Renal cortex interstitium (tissue), 11 donors: ENCODE results near the gene PAX8. TPM values are rescaled to one million over a fixed set of nuclear protein-coding genes. Genes with fewer than 3 reads are reported as not detected.

Experiments
- DNase-seq, 11 donors: peaks; one replicate each; pipeline ENCODE4 v3.0.0-alpha.2; 2013; ENCODE audit warnings: low read depth in 9 of 11, low spot score in 4 of 11; ENCODE audit errors: extremely low read depth in 1 of 11
- polyA plus RNA-seq, 3 donors: library from polyadenylated mRNA; unstranded; fragments of 120-200 nt; gene quantifications; one replicate each; pipeline ENCODE4 v1.2.1, GENCODE V29; 2013; ENCODE audit not compliant: insufficient read length in 3 of 3

PAX8 gene
- polyA plus RNA-seq, 3 donors = 297 to 665 (median 302) TPM

- DNase-seq = no peak
Measured at GRCh38 chr2:113251118-113251517, 27.6 kb downstream of the PAX8 start.

DNA sequence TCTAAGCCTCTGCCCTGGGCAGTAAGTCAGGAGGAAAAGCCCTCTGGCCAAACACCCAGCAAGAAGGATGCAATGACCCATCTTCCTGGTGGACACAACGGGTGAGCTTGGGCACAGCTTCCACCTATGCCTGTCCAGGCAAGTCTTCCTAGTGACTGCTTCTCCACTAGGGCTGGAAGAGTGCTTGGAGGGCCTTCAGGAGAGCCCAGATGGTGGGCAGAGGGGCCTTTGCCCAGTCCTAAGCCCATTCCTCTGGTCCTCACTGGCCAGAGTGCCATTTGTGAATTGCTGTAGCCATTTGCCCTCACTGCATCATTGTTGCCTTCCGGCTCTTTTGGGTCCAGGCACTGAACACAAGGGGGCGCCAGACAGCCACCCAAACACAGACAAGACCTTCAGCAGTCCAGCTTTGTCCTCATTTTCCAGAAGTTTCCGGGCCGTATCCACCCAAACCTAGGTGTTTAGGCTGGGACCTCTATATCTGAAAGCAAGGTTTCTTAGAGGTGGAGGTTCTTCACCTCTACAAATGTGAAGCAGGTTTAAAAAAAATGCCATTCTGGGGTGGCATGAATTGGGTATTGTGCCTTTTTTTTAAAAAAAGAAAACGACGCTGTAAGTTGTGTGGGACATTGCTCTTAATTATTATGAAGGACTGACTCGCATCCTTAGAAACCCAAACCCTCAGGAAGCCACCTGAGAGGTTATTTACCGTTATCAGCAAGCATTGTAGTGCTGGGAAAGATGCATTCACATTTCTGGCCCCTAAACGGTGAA is 29.5 kb downstream of the PAX8 start:
- DNase-seq = peak in 9 of 11 donors; percentile 43 to 69 (median 60)

GRCh38 chr2:113246606-113247005 is 32.1 kb downstream of the PAX8 start:
- no peak for DNase-seq

- no peak for DNase-seq
Measured at GRCh38 chr2:113245276-113245711, 33.4 kb downstream of the PAX8 start.

- DNase-seq = no peak
Measured at GRCh38 chr2:113242327-113242726, 36.4 kb downstream of the PAX8 start.

DNA sequence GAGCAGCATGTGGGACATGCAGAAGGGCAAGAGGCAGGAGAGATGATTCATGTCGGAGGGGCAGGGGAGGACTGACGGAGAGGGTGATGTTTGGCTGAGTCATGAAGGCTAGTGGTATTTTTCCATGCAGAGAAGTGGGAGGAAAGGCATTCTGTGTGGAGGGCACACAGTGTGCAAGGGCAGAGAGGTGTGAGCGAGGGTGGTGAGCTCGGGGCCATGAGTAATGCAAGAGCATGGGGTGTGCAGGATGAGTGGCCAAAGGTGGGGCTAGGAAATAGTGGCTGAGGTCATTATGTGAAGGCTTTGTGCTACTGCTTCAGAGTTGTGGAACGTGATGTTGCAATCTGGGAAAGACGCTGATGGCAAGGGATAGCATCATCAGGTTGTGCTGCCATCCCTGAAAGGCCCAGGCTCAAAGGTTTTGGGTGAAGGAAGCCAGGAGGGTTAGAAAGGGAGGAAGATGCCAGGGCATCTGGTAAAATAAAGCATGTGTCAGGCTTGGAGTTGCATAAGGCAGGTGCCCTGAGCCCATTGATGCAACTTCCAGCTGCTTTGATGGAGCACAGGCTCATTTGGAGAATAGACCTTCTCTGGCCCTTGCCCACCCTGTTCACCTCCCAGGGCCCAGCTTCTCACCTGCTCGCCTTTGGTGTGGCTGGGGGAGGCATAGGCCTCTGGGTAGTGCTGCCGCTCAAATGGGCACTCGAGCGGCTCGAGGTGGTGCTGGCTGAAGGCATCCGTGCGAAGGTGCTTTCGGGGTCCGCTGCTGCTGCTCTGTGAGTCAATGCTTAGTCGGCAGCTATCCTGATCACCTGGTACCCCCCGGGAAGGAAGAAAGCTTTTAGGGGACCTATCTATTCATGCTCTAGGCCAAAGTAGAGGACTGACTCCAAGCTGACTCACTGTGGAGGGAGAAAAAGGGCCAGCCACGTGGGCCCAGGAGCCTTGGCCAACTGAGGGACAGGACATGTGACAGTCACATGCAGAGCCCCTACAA is 37.5 kb downstream of the PAX8 start:
- DNase-seq = no peak

DNA sequence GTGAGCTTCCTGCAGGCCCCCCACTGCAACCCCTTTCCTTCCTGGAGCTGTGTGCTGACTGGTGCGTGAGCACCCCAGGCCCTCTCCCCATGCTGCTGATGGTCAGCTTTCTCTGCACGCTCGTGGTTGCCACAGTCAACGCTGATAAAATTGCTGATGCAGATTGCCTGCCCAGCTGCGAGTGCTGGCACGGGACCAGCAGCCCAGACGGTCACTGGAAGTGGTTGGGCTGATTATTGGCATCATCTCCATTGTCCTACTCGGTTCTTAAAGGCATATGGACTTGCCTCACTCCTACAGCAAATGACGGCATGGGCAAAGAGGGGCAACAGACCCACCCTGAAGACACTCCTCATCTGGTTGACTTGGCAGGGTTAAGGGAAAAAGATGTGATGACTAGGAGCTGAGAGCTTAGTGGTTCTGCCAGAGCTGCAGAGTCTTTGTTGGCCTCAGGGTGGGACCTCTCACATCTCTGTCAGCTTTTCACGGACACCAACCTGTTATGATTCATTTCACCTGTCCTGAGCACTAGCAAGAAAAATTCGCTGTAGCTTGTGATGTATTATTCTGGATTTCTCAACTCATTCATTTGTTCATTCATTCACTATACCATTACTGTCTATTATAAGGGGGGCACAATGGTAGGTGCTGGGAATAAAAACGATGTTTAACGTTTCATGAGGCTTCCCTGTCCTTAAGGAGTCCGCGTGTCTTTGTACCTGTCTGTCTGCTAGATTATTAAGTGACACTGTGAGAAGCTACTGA is 38.4 kb downstream of the PAX8 start:
- peak in 1 of 11 donors; percentile 43 for DNase-seq

DNA sequence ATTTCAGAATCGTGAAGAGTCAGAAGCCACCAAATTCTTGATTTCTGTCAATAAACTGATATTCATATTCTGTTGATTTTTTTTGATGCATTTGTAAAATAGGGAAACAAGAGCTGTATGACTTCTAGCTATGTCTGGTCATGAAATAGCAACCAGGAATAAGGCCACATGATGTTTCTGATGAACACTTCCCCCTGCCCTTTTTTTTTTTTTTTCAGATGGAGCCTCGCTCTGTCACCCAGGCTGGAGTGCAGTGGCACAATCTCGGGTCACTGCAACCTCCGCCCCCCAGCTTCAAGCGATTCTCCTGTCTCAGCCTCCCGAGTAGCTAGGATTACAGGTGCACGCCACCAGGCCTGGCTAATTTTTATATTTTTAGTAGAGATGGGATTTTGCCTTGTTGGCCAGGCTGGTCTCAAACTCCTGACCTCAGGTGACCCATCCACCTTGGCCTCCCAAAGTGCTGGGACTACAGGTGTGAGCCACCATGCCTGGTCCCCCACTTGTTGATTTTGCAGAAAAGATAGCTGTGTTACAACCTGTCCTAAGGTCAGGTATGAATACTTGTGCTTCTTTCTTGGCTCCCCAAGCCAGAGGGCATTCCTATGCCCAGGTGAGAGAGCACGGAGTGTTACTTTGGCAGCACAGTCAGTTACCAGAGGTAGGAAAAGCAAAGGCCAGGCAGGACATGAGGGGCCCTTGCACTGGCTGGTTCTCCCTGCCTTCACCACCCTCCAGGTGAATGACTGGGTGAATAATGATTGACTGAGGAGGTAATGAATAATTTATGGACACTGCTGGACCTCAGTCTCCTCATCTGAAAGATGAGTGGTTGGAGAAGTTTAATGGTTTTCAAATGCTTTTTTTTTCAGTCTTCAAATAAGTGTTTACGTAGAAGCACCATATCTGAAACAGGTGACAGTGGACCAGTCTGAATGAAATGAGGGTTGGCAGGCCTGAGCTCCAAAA is 39.6 kb downstream of the PAX8 start:
- DNase-seq = no peak

GRCh38 chr2:113237604-113238160 is 41.0 kb downstream of the PAX8 start:
- DNase-seq = no peak

DNA sequence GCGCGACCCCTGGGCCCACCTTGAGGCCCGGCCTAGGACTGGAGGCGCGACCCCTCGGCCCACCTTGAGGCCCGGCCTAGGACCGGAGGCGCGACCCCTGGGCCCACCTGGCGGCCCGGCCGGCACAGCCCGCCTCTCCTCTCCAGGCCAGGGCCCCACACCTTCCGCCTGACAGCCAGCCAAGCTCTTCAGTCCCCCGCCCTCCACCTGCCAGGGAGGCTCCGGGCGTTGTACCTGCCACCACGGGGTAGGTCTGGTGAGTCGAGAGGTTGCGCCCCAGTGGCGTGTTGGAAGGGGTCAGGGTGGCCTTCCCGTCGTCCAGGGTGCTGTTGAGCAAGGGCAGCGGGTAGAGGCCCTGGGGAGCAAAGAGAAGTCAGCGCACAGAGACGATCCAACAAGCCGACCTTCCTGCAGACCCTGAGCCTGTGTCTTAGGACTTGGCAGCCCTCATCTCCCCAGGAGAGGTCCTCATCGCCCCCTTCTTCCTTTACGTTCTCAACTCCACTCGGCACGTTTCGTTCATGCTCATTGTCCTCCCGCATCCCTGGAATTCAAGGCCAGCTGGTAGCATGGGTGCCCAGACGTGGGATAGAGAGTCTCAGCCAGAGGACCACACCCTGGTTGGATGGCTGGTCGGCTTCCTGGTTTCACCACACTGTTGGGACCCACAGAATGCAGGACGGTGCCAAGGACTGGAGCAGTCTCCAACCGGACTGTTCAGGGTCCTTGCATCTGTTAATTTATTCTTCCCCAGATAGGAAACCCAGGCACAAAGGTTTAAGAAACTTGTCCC is 42.2 kb downstream of the PAX8 start:
- DNase-seq = no peak

DNA sequence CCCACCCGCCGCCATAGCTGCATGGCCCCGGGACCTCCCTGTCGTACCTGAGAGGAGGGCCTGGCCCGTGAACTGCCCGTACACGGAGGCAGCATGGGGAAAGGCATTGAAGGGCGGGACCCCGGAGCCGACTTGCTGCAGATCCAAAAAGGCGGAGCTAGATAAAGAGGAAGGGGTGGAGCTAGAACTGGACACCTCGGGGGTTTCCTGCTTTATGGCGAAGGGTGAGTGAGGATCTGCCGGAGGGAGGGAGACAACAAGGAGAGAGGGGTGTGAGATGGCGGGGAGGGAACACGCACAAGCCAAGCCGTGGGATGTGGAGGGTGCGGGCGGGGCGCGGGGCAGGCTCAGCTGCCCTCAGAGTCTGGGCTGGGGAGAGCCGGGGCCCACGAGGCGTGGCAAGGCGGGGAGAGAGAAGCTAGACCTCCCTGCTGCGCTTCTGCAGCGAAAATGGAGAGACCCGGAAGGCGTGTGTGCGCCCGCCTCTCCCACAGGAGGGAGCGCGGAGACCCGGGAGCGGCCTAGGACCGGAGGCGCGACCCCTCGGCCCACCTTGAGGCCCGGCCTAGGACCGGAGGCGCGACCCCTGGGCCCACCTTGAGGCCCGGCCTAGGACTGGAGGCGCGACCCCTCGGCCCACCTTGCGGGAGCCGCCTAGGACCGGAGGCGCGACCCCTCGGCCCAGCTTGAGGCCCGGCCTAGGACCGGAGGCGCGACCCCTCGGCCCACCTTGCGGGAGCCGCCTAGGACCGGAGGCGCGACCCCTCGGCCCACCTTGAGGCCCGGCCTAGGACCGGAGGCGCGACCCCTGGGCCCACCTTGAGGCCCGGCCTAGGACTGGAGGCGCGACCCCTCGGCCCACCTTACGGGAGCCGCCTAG is 43.1 kb downstream of the PAX8 start:
- DNase-seq = peak in 2 of 11 donors; percentile 44 to 46

GRCh38 chr2:113234721-113235346 is 43.9 kb downstream of the PAX8 start:
- DNase-seq = no peak

DNA sequence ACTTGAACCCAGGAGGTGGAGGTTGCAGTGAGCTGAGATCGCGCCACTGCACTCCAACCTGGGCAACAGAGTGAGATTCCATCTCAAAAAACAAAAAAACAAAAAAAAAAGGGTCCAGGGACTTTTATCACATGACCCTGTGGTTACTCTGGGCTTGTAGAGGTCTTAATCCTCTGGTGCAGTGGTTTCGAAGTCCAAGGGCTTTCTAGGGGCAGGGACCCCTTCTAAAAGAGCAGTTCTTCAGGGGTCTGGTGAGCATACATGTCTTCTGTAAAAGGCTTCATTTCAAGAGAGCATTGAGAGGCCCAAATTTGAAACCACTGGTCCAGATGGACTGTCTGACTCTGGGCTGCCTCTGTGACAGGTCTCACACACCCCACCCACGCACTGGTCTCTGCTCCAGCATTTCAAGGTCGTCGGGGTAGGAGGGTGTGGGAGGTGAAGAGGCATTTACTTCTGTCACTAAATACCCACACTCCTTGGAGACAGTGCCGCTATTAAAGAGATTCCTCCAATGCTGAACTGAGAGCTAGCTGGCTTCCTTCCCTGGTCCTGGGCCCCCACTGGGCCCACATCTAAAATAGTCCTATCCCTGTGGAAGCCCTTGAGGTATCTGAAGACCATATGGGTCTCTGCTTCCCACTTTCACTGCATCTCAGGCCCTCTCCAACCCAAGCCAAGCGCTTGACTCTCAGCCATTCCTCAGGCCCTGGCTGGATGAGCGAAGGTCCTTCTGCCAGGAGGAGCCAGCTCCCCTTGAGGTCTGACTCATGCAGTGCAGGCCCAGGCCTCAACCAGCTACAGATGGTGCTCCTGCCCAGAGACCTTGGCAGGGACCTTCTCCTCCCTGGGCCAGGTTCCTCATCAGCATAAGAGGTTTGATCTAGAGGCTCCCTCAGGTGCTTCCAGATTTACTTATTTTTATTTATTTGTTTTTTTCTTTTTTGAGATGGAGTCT is 44.8 kb downstream of the PAX8 start:
- no peak for DNase-seq

DNA sequence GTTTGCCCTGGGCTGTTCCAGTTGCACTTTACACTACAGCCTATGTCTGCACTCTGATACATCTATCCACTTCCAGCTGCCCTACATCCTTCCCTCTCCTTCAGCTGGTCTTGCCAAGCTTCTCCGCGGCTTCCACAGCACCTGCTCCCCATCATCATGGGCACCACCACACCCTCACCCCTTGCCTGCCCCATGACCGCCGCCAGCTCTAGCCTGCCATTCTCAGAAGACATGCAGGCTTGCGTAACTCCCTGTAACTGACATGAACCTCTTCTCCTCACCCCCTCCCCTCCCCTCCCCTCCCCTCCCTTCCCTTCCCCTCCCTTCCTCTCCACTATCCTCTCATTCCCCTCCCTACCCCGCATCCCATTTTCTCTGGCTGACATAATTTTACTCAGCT is 46.0 kb downstream of the PAX8 start:
- DNase-seq = no peak

DNA sequence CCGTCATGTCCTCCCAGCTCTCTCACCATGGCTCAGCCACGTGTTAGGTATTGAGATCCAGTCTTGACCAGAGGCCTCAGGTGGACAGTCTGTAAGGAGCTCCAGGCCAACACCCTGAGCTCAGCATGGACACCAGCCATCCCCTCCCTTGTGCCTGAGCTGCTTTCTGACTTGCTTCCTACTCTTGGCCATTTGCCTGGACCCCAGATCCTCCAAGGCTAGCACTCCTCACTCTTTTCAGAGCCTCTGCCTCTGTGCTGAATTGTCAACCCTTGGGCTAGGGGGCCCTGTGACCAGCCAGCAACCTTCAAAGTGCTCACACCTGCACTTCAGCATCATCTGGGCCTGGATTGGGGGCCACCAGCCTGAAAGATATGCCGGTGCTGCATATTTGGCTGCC is 46.6 kb downstream of the PAX8 start:
- no peak for DNase-seq
